K562 (cell line): Measurements from ENCODE around the gene DHX29. TPM values are rescaled to one million over a fixed set of nuclear protein-coding genes. Genes with fewer than 3 reads are reported as not detected.

Experiments
- BCOR ChIP-seq: fragments of 450-650 bp; IDR thresholded peaks from 2 replicates; pipeline ENCODE4 v1.6.1; 2016
- FOXA3 ChIP-seq, 2 experiments: fragments of 450-650 bp in 1 of 2; sonication (generic) in 1 of 2; formaldehyde crosslinking; IDR thresholded peaks in 1 of 2; conservative IDR thresholded peaks in 1 of 2; 2 replicates each; pipeline versions ENCODE4 v1.4.0 to v1.8.0; 2020 to 2022; ENCODE audit warnings: mild to moderate bottlenecking in 2 of 2, missing genetic modification reagents in 1 of 2
- KDM1A ChIP-seq, 2 experiments: fragments of 450-650 bp; IDR thresholded peaks; 2 replicates each; pipeline ENCODE4 v1.6.1; 2016; ENCODE audit warnings: mild to moderate bottlenecking in 2 of 2
- MEIS2 ChIP-seq: fragments of 450-650 bp; IDR thresholded peaks from 2 replicates; pipeline ENCODE4 v1.6.1; 2014; ENCODE audit warnings: mild to moderate bottlenecking; ENCODE audit not compliant: partially characterized antibody
- MGA ChIP-seq: fragments of 450-650 bp; IDR thresholded peaks from 2 replicates; pipeline ENCODE4 v1.6.1; 2016; ENCODE audit warnings: mild to moderate bottlenecking, moderate library complexity
- MYC ChIP-seq, 2 experiments: fragments of 250-450 bp in 1 of 2; sonication (Bioruptor Pico) in 1 of 2; IDR thresholded peaks; 2 replicates each; pipeline versions ENCODE4 v1.5.1 to v1.6.1; 2012 to 2021; ENCODE audit warnings: low read depth in 2 of 2, borderline replicate concordance in 1 of 2, improper control_type of control experiment in 1 of 2, low read length in 1 of 2, mild to moderate bottlenecking in 1 of 2, moderate library complexity in 1 of 2
- NRF1 ChIP-seq, 2 experiments: fragments of 450-650 bp; IDR thresholded peaks in 1 of 2; conservative IDR thresholded peaks in 1 of 2; 2 replicates each; pipeline ENCODE4 v1.6.1; 2014; ENCODE audit warnings: mild to moderate bottlenecking in 2 of 2
- YY1 ChIP-seq, 3 experiments: IDR thresholded peaks; 2 replicates each; pipeline ENCODE4 v1.6.1; 2011; ENCODE audit warnings: low read length in 2 of 3, mild to moderate bottlenecking in 2 of 3, moderate library complexity in 2 of 3, borderline replicate concordance in 1 of 3, control low read depth in 1 of 3, low read depth in 1 of 3; ENCODE audit not compliant: insufficient read depth in 3 of 3, insufficient replicate concordance in 2 of 3, control insufficient read depth in 1 of 3, insufficient read length in 1 of 3; ENCODE audit errors: extremely low read depth in 1 of 3
- ZNF24 ChIP-seq: fragments of 450-650 bp; IDR thresholded peaks from 2 replicates; pipeline ENCODE4 v1.6.1; 2016
- ZNF584 ChIP-seq: fragments of 200-800 bp; sonication (Bioruptor generic); IDR thresholded peaks from 2 replicates; pipeline ENCODE4 v1.6.1; 2016; ENCODE audit warnings: low read depth, mild to moderate bottlenecking, missing genetic modification characterization, missing compliant biosample characterization
- polyA plus RNA-seq, 8 experiments: library from polyadenylated mRNA; depleted of rRNA in 4 of 8; stranded (reverse) in 5 of 8; unstranded in 3 of 8; fragments of >200 nt; fragmentation: Nextera tagmentation in 2 of 8; fragmentation: Illumina TruSeq in 1 of 8; extraction: Ambion mirVana in 2 of 8; extraction: Trizol in 1 of 8; gene quantifications; 2 replicates each; pipeline versions ENCODE4 v1.2.1 to v1.2.3, GENCODE V29; 2011 to 2014; ENCODE audit warnings: inconsistent platforms in 1 of 8, missing spikeins in 1 of 8
- total RNA-seq, 7 experiments: library from RNA; depleted of rRNA in 6 of 7; stranded (reverse); fragments of >200 nt in 6 of 7; fragmentation: Illumina TruSeq in 2 of 7; extraction: Trizol in 2 of 7; gene quantifications; 2 replicates each; pipeline versions ENCODE4 v1.2.1 to v1.2.3, GENCODE V29; 2011 to 2021; ENCODE audit warnings: low replicate concordance in 1 of 7

The DHX29 gene
- total and polyA plus RNA-seq, 9 of the 15 experiments (the other 6 are each of a cell fraction or from before 2014, with no cell fraction given), result 7.5 to 42.1 (median 25.0) TPM

GRCh38 chr5:55226934-55227663 is 80.4 kb downstream of the DHX29 start, which contains the start of gene MCIDAS (continued):
- TF ChIP-seq YY1 (IDR thresholded peaks at IDR 0.05; ENCODE audit: borderline replicate concordance in 1 of 3, control insufficient read depth in 1 of 3, extremely low read depth in 1 of 3, insufficient read depth in 3 of 3, insufficient read length in 1 of 3, insufficient replicate concordance in 2 of 3, low read depth in 1 of 3, low read length in 2 of 3) (peak in 2 of 3 experiments; percentile 47 to 50), ZNF584 (CRISPR knock-in tag) (0 out of 2 replicates have a peak, but pooled peaks have one; percentile 25), ZNF24 (no peak), MEIS2 (peak; percentile 91), NRF1 (conservative IDR thresholded peaks at IDR 0.05 in 1 of 2, IDR thresholded peaks at IDR 0.05 in 1 of 2) (peak; percentile 58 to 62; a peak in 3 of 4 replicates), MYC (IDR thresholded peaks at IDR 0.05; ENCODE audit: low read depth, low read length) (peak; percentile 55), MYC (CRISPR knock-in tag; IDR thresholded peaks at IDR 0.05; ENCODE audit: borderline replicate concordance, low read depth) (no peak), BCOR (peak; percentile 11), FOXA3 (CRISPR knock-in tag; conservative IDR thresholded peaks at IDR 0.05 in 1 of 2, IDR thresholded peaks at IDR 0.05 in 1 of 2) (peak in 1 of 2 experiments; percentile 51; a peak in 1 of 4 replicates), KDM1A (IDR thresholded peaks at IDR 0.05) (peak in 1 of 2 experiments; percentile 99; a peak in 2 of 4 replicates), MGA (peak; percentile 81; the same call in 1 of the 2 replicates)
